AG20443 (cell line): Measurements from ENCODE around the gene ZBTB7B.

Experiments
- DNase-seq: peaks from one replicate; pipeline ENCODE4 v3.0.0; 2012; ENCODE audit warnings: low spot score, mixed read lengths

The ZBTB7B gene

GRCh38 chr1:155002464-155003226, at the start of gene ZBTB7B:
Gene ZBTB7B (plus strand): TSS chr1:155002802. CDS start chr1:155014661, 11,859 bp downstream.
- DNase-seq, result peak; percentile 65

GRCh38 chr1:154953611-154954038, 49.0 kb upstream of the ZBTB7B start:
- DNase-seq, result no peak

- no peak for DNase-seq
These were observed 48.1 kb upstream of the ZBTB7B start for GRCh38 chr1:154954541-154954940.

GRCh38 chr1:154955039-154955717, 47.4 kb upstream of the ZBTB7B start:
- DNase-seq, result peak; percentile 66

GRCh38 chr1:154955718-154956543, 46.7 kb upstream of the ZBTB7B start, which contains the start of gene PBXIP1:
Gene PBXIP1 (minus strand): TSS chr1:154956099. CDS start chr1:154953721, 2,378 bp downstream.
- peak; percentile 94 for DNase-seq

- no peak for DNase-seq
These were observed 46.1 kb upstream of the ZBTB7B start for GRCh38 chr1:154956544-154956941.

GRCh38 chr1:154957091-154957657, 45.4 kb upstream of the ZBTB7B start:
- no peak for DNase-seq

GRCh38 chr1:154958036-154958435, 44.6 kb upstream of the ZBTB7B start:
- no peak for DNase-seq

GRCh38 chr1:154958681-154959425, 43.7 kb upstream of the ZBTB7B start:
- no peak for DNase-seq

GRCh38 chr1:154959426-154959780, 43.2 kb upstream of the ZBTB7B start:
- no peak for DNase-seq

- no peak for DNase-seq
These were observed 42.0 kb upstream of the ZBTB7B start for GRCh38 chr1:154960446-154961136.

GRCh38 chr1:154961207-154962155, 41.1 kb upstream of the ZBTB7B start, which contains the start of gene PYGO2:
Gene PYGO2 (minus strand): TSS chr1:154961782. CDS start chr1:154961576, 206 bp downstream.
- peak; percentile 87 for DNase-seq

GRCh38 chr1:154962156-154962749, 40.3 kb upstream of the ZBTB7B start:
- no peak for DNase-seq

GRCh38 chr1:154962795-154963330, 39.7 kb upstream of the ZBTB7B start:
- no peak for DNase-seq

- DNase-seq, result no peak
These were observed 39.0 kb upstream of the ZBTB7B start for GRCh38 chr1:154963643-154964042.

- DNase-seq, result no peak
These were observed 38.2 kb upstream of the ZBTB7B start for GRCh38 chr1:154964359-154964758.

- no peak for DNase-seq
These were observed 36.5 kb upstream of the ZBTB7B start for GRCh38 chr1:154966111-154966510.

- no peak for DNase-seq
These were observed 35.2 kb upstream of the ZBTB7B start for GRCh38 chr1:154967331-154967950.
